H1 (cell line): Measurements from ENCODE around the gene ARPC2. TPM values are rescaled to one million over a fixed set of nuclear protein-coding genes. Genes with fewer than 3 reads are reported as not detected.
A peak's percentile ranks its signal among the peaks of the same experiment; 100 is the strongest.

Experiments used
- HDAC2 ChIP-seq, 2 experiments: fragments of 300-600 bp in 1 of 2; sonication (generic) in 1 of 2; IDR thresholded peaks; 2 replicates each; pipeline ENCODE4 v1.6.1; 2011 to 2012; ENCODE audit warnings: low read depth in 2 of 2, low read length in 2 of 2, mild to moderate bottlenecking in 2 of 2, moderate library complexity in 2 of 2, borderline replicate concordance in 1 of 2, inconsistent platforms in 1 of 2
- KDM1A ChIP-seq: fragments of 200-600, 300-600 bp; sonication (generic); IDR thresholded peaks from 2 replicates; pipeline ENCODE4 v1.7.1; 2016; ENCODE audit warnings: mild to moderate bottlenecking, low read length, borderline replicate concordance
- KDM4A ChIP-seq: IDR thresholded peaks from one replicate; pipeline ENCODE4 v1.7.1; 2012; ENCODE audit warnings: low read depth, mild to moderate bottlenecking, moderate library complexity, low read length, inconsistent platforms; ENCODE audit not compliant: severe bottlenecking
- NANOG ChIP-seq: IDR thresholded peaks from 2 replicates; pipeline ENCODE4 v1.6.1; 2011; ENCODE audit warnings: low read length, low read depth, mild to moderate bottlenecking, inconsistent platforms; ENCODE audit not compliant: insufficient read depth, poor library complexity, severe bottlenecking
- NRF1 ChIP-seq: IDR thresholded peaks from 2 replicates; pipeline ENCODE4 v1.6.1; 2011; ENCODE audit warnings: mild to moderate bottlenecking, low read depth, low read length, improper control_type of control experiment
- POLR2A ChIP-seq, 2 experiments: IDR thresholded peaks; 1 replicate in 1 of 2; 2 replicates in 1 of 2; pipeline ENCODE4 v1.6.1; 2011; ENCODE audit warnings: low read depth in 2 of 2, low read length in 2 of 2, mild to moderate bottlenecking in 2 of 2; ENCODE audit errors: control extremely low read depth in 1 of 2
- RBBP5 ChIP-seq: IDR thresholded peaks from 2 replicates; pipeline ENCODE4 v1.7.1; 2012; ENCODE audit warnings: low read depth, mild to moderate bottlenecking, inconsistent platforms, low read length, moderate library complexity, borderline replicate concordance
- SAP30 ChIP-seq: fragments of 300-600 bp; sonication (generic); IDR thresholded peaks from 2 replicates; pipeline ENCODE4 v1.7.1; 2012; ENCODE audit warnings: low read length, moderate library complexity, mild to moderate bottlenecking, inconsistent platforms; ENCODE audit not compliant: insufficient read depth, insufficient replicate concordance
- SRF ChIP-seq: IDR thresholded peaks from 2 replicates; pipeline ENCODE4 v1.6.1; 2011; ENCODE audit warnings: mild to moderate bottlenecking, low read depth, low read length, moderate library complexity
- TBP ChIP-seq: IDR thresholded peaks from 2 replicates; pipeline ENCODE4 v1.6.1; 2011; ENCODE audit warnings: low read depth, low read length, improper control_type of control experiment
- TCF12 ChIP-seq: IDR thresholded peaks from 2 replicates; pipeline ENCODE4 v1.6.1; 2011; ENCODE audit warnings: low read depth, mild to moderate bottlenecking, low read length
- polyA plus RNA-seq, 7 experiments: library from polyadenylated mRNA; depleted of rRNA in 3 of 7; stranded (reverse) in 5 of 7; unstranded in 2 of 7; fragments of >200 nt in 5 of 7; fragments of 200-250 nt in 2 of 7; gene quantifications; 1 replicate in 5 of 7; 2 replicates in 1 of 7; 4 replicates in 1 of 7; pipeline versions ENCODE4 v1.2.1 to v1.2.3, GENCODE V29; 2011 to 2013; ENCODE audit warnings: missing spikeins in 2 of 7, mixed read lengths in 2 of 7
- total RNA-seq: library from RNA; stranded (reverse); fragmentation: NEBNext Ultra II Directional; extraction: Animal tissue kit (Norgen Biotek cat#: 25700); gene quantifications from 2 replicates; pipeline ENCODE4 v1.2.1, GENCODE V29; 2021
- TF ChIP-seq, protein P1 (sequence below): IDR thresholded peaks from 2 replicates; pipeline ENCODE4 v1.6.1; 2011; ENCODE audit warnings: low read depth, mild to moderate bottlenecking, low read length; ENCODE audit not compliant: insufficient read depth

The ARPC2 gene
- total and polyA plus RNA-seq, 2 of the 8 experiments (the other 6 are each of a cell fraction or from before 2014, with no cell fraction given), result 174 to 195 TPM

DNA sequence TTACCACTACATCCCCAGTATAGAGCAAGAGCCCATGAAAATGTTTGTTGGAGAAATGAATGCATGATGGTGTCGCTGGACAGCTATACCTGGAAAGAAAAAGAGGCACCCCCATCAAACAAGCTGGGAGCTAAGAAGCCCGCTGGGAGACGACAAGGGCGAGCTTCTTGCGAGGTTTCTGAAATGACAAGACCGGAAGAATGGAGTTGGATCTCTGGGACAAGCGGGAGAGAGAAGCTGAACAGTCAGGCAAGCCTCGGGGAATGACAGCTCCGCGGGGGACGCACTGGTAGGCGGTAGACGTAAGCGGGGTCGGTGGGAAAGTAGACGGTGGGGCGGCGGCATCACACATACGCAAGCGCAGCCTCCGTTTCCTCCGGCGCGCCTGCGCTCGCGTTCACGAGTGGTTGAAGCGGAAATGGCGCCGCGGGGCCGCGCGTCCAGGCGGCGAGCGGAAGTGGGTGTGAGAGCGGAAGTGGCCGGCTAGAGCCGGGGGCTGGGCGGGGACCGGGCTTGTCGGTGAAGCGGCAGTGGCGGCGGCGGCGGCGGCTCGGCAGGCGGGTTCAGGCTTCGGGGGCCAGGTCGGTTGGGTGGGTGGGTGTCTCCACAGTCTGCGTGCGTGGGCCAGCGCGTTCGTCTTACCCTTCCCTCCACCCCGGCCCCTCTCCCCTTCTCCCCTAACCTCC lies at the start of gene ARPC2 (continued):
- TF ChIP-seq NRF1 (peak; percentile 45), SRF (no peak), TCF12 (no peak), RBBP5 (peak; percentile 87; the same call in 1 of the 2 replicates), POLR2A (IDR thresholded peaks at IDR 0.05; ENCODE audit: control extremely low read depth in 1 of 2, low read depth in 2 of 2, low read length in 2 of 2) (peak in 1 of 2 experiments; percentile 79; a peak in 2 of 3 replicates), KDM1A (no peak), HDAC2 (IDR thresholded peaks at IDR 0.05; ENCODE audit: borderline replicate concordance in 1 of 2, low read depth in 2 of 2, low read length in 2 of 2) (peak; percentile 96 to 98; a peak in 3 of 4 replicates), NANOG (no peak), SAP30 (no peak), TBP (peak; percentile 38; the same call in 1 of the 2 replicates), KDM4A (peak; percentile 63)
- TF ChIP-seq, protein P1, sequence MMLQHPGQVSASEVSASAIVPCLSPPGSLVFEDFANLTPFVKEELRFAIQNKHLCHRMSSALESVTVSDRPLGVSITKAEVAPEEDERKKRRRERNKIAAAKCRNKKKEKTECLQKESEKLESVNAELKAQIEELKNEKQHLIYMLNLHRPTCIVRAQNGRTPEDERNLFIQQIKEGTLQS, result no peak
